ENCODE measurements around the gene PRSS56. TPM values are rescaled to one million over a fixed set of nuclear protein-coding genes. Genes with fewer than 3 reads are reported as not detected.

Gene PRSS56
- not detected in 2 replicates for total RNA-seq

DNA sequence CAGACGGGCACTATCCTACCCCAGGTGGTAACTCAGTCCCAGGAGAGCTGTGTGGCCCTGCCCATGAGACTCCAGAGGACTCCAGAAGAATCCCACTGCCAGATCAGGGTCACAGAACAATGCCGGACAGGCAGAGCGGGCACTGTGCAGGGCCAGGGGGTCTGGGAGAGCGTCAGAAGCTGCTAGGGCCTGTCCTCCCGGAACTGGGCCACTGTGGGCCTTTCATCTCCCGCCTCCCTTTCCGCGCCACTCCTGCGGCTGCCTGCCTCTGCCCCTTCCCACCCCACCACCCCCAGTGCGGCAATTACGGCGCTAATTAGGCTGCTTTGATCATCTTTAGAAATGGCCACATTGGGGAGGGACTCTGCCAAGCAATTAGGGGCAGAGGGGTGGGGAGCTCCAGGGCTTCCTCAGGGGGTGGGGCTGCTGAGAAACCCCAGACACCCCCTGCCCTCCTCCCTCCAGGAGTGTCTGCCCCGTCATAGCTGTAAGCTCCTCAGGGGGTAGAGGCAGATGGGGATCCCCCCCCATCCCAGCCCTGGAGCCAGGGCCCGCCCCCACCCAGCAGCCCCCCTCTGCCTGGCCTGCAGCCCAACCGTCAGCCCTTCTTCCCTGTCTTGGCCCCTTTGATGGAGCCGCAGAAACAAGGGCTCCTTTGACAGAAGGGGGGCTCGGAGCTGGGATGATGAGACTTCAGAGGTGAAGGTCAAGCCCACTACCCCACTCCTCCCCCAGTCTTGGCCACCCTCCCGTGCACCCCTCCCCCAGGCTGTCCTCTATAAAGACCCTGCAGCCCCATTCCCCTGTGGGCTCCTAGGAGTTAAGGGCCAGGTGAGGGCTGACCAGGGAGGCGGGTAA, at the start of gene PRSS56:
PRSS56 (plus strand) TSS at position 808 of the 858 bp plus-strand sequence. CDS start 211 bp downstream, outside the sequence.

DNA sequence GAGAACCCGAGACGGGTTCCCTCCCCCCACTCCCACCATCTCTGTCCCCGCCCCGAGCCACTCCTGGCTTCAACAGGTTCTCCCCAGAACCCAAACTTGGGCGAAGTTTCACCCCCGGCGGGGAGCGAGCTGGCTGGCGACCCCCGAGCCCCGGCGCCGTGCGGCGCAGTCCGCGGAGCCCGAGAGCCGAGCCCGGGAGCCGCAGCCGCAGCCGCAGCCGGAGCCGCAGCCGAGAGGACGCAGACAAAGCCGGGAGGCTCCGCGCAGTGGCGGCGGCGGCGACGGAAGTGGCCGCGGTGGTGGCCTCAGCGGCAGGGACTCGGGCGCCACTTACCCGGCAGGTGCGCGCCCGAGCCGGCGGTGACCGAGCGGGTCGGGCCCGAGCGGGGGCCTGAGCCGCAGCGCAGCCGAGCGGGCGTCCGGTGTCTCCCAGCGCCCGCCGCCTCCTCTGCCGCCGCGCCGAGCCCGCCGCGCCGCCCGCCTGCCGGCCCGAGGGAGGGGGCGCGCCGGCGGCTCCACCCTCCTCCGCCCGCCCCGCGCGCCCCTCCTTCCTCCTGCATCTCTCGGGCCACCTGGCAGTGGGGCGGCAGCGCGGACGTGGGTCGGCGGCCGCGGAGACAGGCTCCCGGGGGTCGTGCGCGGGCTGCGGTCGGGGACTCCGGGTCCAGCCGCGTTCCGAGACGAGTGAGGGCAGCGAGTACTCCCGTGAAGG, 32.6 kb upstream of the PRSS56 start, which contains the start of gene ECEL1:
ECEL1 (minus strand) TSS at position 450 of the 712 bp plus-strand sequence. CDS start 1,181 bp downstream, outside the sequence.

GRCh38 chr2:232525791-232526371, 5.7 kb downstream of the PRSS56 start, which contains the start of gene CHRND:
Gene CHRND, plus strand, starts transcription at chr2:232526160. Its CDS starts 56 bp downstream, at chr2:232526216.

DNA sequence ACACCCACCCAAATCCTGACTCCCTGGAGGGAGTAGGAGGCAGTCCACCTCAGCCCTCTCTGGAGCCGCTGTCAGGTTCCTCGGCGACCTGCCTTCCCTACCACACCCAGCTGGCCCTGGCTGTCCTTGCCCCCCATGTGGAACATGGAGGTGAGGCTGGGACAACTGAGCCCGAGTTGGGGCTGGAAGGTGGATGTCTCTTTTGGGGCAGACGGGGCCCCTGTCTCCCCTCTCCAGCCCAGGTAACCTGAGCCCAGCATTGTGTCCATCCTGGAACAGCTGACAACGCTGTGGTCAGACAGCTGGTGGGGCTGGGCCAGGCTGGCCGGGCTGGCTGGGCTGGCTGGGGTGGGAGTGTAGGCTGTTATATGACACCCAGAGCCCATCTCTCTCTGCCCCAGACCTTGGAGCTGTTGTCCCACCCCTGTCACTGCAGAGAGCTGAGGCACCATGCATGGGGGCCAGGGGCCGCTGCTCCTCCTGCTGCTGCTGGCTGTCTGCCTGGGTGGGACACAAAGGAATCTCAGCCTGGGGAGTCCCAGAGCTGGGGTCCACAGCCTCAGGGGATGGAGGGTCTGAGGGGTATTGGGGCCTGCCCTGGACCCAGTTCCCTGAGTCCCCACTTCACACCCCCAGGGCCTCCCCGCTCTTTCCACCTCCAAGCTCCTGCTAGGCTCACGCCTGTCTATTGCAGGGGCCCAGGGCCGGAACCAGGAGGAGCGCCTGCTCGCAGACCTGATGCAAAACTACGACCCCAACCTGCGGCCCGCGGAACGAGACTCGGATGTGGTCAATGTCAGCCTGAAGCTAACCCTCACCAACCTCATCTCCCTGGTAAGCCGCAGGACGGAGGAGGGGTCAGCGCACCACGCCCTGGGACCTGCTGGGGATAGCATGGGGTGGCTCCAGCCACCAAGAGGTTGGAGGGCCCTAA, 19.4 kb downstream of the PRSS56 start, which contains the start of gene CHRNG:
CHRNG (plus strand) TSS at position 395 of the 934 bp plus-strand sequence; CDS start at position 451, 56 bp downstream.

DNA sequence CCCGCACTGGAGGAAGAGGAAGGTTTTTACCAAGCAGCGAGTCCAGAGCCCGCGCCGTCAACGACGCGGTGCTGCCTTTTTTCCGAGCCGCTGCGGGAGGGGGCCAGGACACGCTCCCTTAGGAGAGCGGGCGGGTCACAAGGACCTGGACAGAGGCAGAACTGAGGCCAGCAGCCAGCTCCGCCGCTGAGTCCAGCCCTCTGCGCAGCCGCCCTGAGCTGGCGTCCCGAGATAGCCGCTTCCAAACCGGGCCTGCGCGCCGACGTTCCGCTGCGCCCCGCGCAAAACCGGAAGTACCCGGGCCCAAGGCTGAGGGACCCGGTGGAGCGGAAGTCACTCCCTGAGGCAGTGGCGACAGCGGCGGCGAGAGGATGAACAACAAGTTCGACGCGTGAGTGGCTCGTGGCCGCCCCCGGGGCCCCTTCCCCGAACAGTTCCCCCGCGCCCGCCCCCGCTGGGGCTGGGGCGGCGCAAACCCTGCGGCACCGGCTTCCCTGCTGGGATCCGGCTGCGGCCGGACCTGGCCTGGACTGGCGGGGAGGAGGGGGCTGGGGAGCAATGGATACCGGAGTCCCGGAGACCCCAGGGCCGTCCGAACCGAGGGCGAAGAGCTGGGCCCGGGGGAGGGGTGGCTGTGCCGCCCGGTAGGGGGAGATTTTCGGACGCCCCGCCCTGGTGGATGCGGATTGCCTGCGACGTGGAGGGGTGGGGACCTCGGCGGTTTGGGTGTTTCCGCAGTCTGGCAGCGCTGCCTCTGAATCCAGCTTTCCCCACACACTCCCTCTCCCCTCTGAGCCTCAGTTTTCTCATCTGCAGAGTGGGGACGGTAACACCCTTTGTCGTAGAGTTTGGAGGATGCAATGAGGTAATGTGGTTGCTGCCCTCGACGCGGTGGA, 30.4 kb downstream of the PRSS56 start, which contains the start of the genes EIF4E2 and TIGD1:
EIF4E2 (plus strand) TSS at position 336 of the 896 bp plus-strand sequence; CDS start at position 372, 36 bp downstream.
TIGD1 (minus strand) TSS at position 204 of the 896 bp plus-strand sequence. CDS start 675 bp downstream, outside the sequence.

Other genes starting within 250 kb of the PRSS56 start
- gene ALPP, start 141.6 kb upstream of the PRSS56 start, total RNA-seq: not detected in 2 replicates
- not detected in 2 replicates for gene ALPG, start 113.5 kb upstream of the PRSS56 start, total RNA-seq
- not detected in 2 replicates for gene ALPI, start 64.2 kb upstream of the PRSS56 start, total RNA-seq
- not detected in 2 replicates for gene ECEL1, start 32.6 kb upstream of the PRSS56 start, total RNA-seq
- gene CHRND, start 5.8 kb downstream of the PRSS56 start, total RNA-seq: not detected in 2 replicates
- not detected in 2 replicates for gene CHRNG, start 19.3 kb downstream of the PRSS56 start, total RNA-seq
- 2.2 and 2.5 TPM in 2 replicates for gene TIGD1, start 30.2 kb downstream of the PRSS56 start, total RNA-seq
- 142 and 199 TPM in 2 replicates for gene EIF4E2, start 30.3 kb downstream of the PRSS56 start, total RNA-seq
- gene EFHD1, start 113.2 kb downstream of the PRSS56 start, total RNA-seq: not detected in 2 replicates
- 44.6 and 67.7 TPM in 2 replicates for gene GIGYF2, start 176.9 kb downstream of the PRSS56 start, total RNA-seq